Measurements from ENCODE around the gene CD164. TPM values are rescaled to one million over a fixed set of nuclear protein-coding genes. Genes with fewer than 3 reads are reported as not detected.

The CD164 gene
- total and polyA plus RNA-seq, 7 donors, result 97.8 to 368 (median 140) TPM

- no peak overlapping the region for H3K4me3 ChIP-seq
These were observed 51.2 kb downstream of the CD164 start for GRCh38 chr6:109331081-109331480.

DNA sequence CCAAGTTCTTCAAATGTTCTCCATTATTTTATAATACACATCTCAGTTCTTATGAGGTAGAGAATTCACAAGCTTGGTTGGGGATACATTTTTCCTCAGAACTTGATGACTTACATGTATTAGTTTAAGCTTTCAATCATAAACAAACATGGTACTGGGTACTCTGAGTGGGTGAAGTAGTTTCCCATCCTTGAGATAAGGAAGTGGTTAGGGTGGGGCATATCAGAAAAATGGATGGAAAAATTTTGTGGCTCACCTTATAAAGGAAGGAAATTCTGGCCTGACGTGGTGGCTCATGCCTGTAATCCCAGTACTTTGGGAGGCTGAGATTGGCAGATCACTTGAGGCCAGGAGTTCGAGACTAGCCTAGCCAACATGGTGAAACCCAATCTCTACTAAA lies 52.0 kb downstream of the CD164 start:
- no peaks in the 10 kb centered on the region for H3K9me3 ChIP-seq
- no peaks in the 10 kb centered on the region for H3K36me3 ChIP-seq (ENCODE audit: insufficient read depth in 1 of 2, low read depth in 1 of 2)
- DNase-seq (no peak), ATAC-seq (no peak)
- intact Hi-C loops (cut with DNase I), result no loop called here
- peaks cover 4% of the 10 kb centered on the region for H3K4me1 ChIP-seq
- no peak overlapping the region for H3K4me3 ChIP-seq
- no peak overlapping the region for H3K27ac ChIP-seq
- TF ChIP-seq CTCF (IDR thresholded peaks at IDR 0.05), result no peak
- no peaks in the 10 kb centered on the region for H3K27me3 ChIP-seq (ENCODE audit: insufficient read depth in 3 of 3, low read length in 2 of 3)
- 86 to 92% (median 92%) methylated on average over 2 of the region's 2 CpGs for WGBS, 3 donors

More at GRCh38 chr6:109331081-109331480, 51.2 kb downstream of the CD164 start:
- Histone ChIP-seq H3K36me3 (ENCODE audit: insufficient read depth in 1 of 2, low read depth in 1 of 2) (no peaks in the 10 kb centered on the region), H3K9me3 (no peaks in the 10 kb centered on the region), H3K27ac (no peak overlapping the region), H3K27me3 (ENCODE audit: insufficient read depth in 3 of 3, low read length in 2 of 3) (no peaks in the 10 kb centered on the region), H3K4me1 (peaks cover 4% of the 10 kb centered on the region)
- DNase-seq (no peak), ATAC-seq (no peak)
- TF ChIP-seq CTCF (IDR thresholded peaks at IDR 0.05), result no peak
- intact Hi-C loops (cut with DNase I), result no loop called here

DNA sequence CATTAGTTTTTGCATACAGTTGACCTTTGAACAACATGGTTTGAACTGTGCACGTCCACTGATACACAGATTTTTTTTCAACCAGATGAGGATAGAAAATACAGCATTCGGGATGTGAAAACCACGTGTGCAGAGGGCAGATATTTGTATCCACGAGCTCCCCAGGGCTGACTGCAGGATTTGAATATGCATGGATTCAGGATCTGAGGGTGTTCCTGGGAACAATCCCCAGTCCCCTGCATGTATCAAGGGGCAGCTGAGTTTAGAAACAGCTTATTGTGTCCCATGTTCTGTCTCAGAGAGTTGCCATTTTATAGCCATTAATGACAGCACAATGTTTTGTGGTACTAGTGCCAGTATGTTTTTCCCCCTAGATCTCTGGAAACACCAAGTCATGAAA lies 53.6 kb downstream of the CD164 start:
- Histone ChIP-seq H3K27ac (no peak overlapping the region), H3K36me3 (ENCODE audit: insufficient read depth in 1 of 2, low read depth in 1 of 2) (no peaks in the 10 kb centered on the region), H3K4me1 (peaks cover 4% of the 10 kb centered on the region), H3K27me3 (ENCODE audit: insufficient read depth in 3 of 3, low read length in 2 of 3) (no peaks in the 10 kb centered on the region), H3K4me3 (no peak overlapping the region), H3K9me3 (no peaks in the 10 kb centered on the region)
- ATAC-seq, result no peak
- 73 to 86% (median 74%) methylated on average over 4 of the region's 4 CpGs for WGBS, 3 donors
- intact Hi-C loops (cut with DNase I), result no loop called here
- no peak for DNase-seq
- no peak for TF ChIP-seq CTCF (IDR thresholded peaks at IDR 0.05)

- no peak for TF ChIP-seq CTCF (IDR thresholded peaks at IDR 0.05)
- Histone ChIP-seq H3K36me3 (ENCODE audit: insufficient read depth in 1 of 2, low read depth in 1 of 2) (no peaks in the 10 kb centered on the region), H3K9me3 (no peaks in the 10 kb centered on the region), H3K4me1 (peaks cover 4% of the 10 kb centered on the region), H3K27me3 (ENCODE audit: insufficient read depth in 3 of 3, low read length in 2 of 3) (no peaks in the 10 kb centered on the region), H3K27ac (no peak overlapping the region), H3K4me3 (no peak overlapping the region)
- WGBS, 3 donors, result 92 to 100% (median 94%) methylated on average over 1 of the region's 1 CpG
- no peak for DNase-seq
- ATAC-seq, result no peak
- intact Hi-C loops (cut with DNase I), result no loop called here
These were observed 54.3 kb downstream of the CD164 start for GRCh38 chr6:109327959-109328358.

GRCh38 chr6:109327491-109327890 lies 54.8 kb downstream of the CD164 start:
- no peak overlapping the region for H3K27ac ChIP-seq
- H3K4me1 ChIP-seq, result peaks cover 4% of the 10 kb centered on the region
- TF ChIP-seq CTCF (IDR thresholded peaks at IDR 0.05), result no peak
- no peaks in the 10 kb centered on the region for H3K9me3 ChIP-seq
- DNase-seq (no peak), ATAC-seq (no peak)
- intact Hi-C loops (cut with DNase I), result no loop called here
- H3K27me3 ChIP-seq (ENCODE audit: insufficient read depth in 3 of 3, low read length in 2 of 3), result no peaks in the 10 kb centered on the region
- H3K36me3 ChIP-seq (ENCODE audit: insufficient read depth in 1 of 2, low read depth in 1 of 2), result no peaks in the 10 kb centered on the region
- WGBS, 3 donors, result 40 to 48% (median 45%) methylated on average over 4 of the region's 4 CpGs
- H3K4me3 ChIP-seq, result no peak overlapping the region
